Esophagus squamous epithelium (tissue), 5 donors: ENCODE data around the gene DTNB. TPM values are rescaled to one million over a fixed set of nuclear protein-coding genes. Genes with fewer than 3 reads are reported as not detected.

Experiments
- DNase-seq: peaks from one replicate; lab custom pipeline; 2025; lab: John Stamatoyannopoulos, UW
- H3K27ac ChIP-seq, 4 donors: fragments of 200-600 bp; sonication (generic); one replicate each; pipeline ENCODE4 v1.5.1; 2016 to 2019; ENCODE audit warnings: mild to moderate bottlenecking in 1 of 4
- H3K27me3 ChIP-seq, 4 donors: fragments of 200-600 bp; sonication (generic); 1 replicate in 3 of 4; 2 replicates in 1 of 4; pipeline versions ENCODE4 v1.5.1 to v1.6.0; 2017 to 2021; ENCODE audit warnings: antibody characterized with exemption in 1 of 4
- H3K36me3 ChIP-seq, 3 donors: fragments of 200-600 bp; sonication (generic); one replicate each; pipeline ENCODE4 v1.5.1; 2016 to 2019
- H3K4me1 ChIP-seq, 3 donors: fragments of 200-600 bp; sonication (generic); one replicate each; pipeline ENCODE4 v1.5.1; 2017 to 2019
- H3K4me3 ChIP-seq, 4 donors: fragments of 200-600 bp; sonication (generic); 1 replicate in 3 of 4; 2 replicates in 1 of 4; pipeline ENCODE4 v1.5.1; 2016 to 2019; ENCODE audit warnings: mild to moderate bottlenecking in 2 of 4, moderate library complexity in 1 of 4
- H3K9me3 ChIP-seq, 3 donors: fragments of 200-600 bp; sonication (generic); one replicate each; pipeline ENCODE4 v1.5.1; 2016 to 2019
- CTCF ChIP-seq, 6 experiments: fragments of 450-650 bp in 4 of 6; fragments of 200-600 bp in 2 of 6; sonication (generic) in 2 of 6; IDR thresholded peaks; one replicate each; pipeline ENCODE4 v1.5.1; 2016 to 2019; ENCODE audit warnings: antibody characterized with exemption in 6 of 6, mild to moderate bottlenecking in 4 of 6, moderate library complexity in 4 of 6
- POLR2A ChIP-seq, 4 donors: fragments of 450-650 bp; IDR thresholded peaks; one replicate each; pipeline ENCODE4 v1.6.1; 2017; ENCODE audit warnings: antibody characterized with exemption in 4 of 4, mild to moderate bottlenecking in 4 of 4, moderate library complexity in 3 of 4
- WGBS, 2 donors: methylation state at CpG; one replicate each; pipeline ENCODE4 v1.1.5; 2018; 5-methylcytosine and 5-hydroxymethylcytosine counted together
- intact Hi-C: fragments of 100-400 bp; cut with DNase I; formaldehyde crosslinking; loops from one replicate; pipeline ENCODE4 v1.15.0; 2022
- total RNA-seq, 4 donors: library from RNA; depleted of rRNA; stranded (reverse); fragments of >200 nt; gene quantifications; one replicate each; pipeline ENCODE4 v1.1.0, GENCODE V29; 2016
- donor health status: DM: yes; HTN: yes; CAD: no.

The DTNB gene
- total RNA-seq, 4 donors from 2014 or later: 7.8 to 17.2 (median 9.6) TPM

GRCh38 chr2:25375989-25376545, 297.3 kb downstream of the DTNB start:
- no peak for TF ChIP-seq CTCF (IDR thresholded peaks at IDR 0.05)
- TF ChIP-seq POLR2A (IDR thresholded peaks at IDR 0.05): no peak
- Histone ChIP-seq H3K27me3 (no peaks in the 10 kb centered on the region), H3K36me3 (no peaks in the 10 kb centered on the region), H3K9me3 (no peaks in the 10 kb centered on the region), H3K27ac (peak overlapping the region in 3 of 4 donors; percentile 40 to 76 (median 59)), H3K4me3 (peak overlapping the region in 2 of 4 donors; percentile 30 to 47), H3K4me1 (peaks cover 17 to 56% (median 25%) of the 10 kb centered on the region in 3 donors)
- intact Hi-C loops: no loop called here
- DNase-seq: no peak
- 61 to 68% methylated on average over 11 to 14 of the region's 16 CpGs for WGBS, 2 donors

- Histone ChIP-seq H3K27me3 (no peaks in the 10 kb centered on the region), H3K4me3 (no peak overlapping the region), H3K4me1 (peaks cover 17 to 56% (median 25%) of the 10 kb centered on the region in 3 donors), H3K9me3 (no peaks in the 10 kb centered on the region), H3K36me3 (no peaks in the 10 kb centered on the region), H3K27ac (no peak overlapping the region)
- intact Hi-C loops: no loop called here
- WGBS, 2 donors: 80 to 91% methylated on average over 4 to 14 of the region's 17 CpGs
- no peak for TF ChIP-seq POLR2A (IDR thresholded peaks at IDR 0.05)
- no peak for DNase-seq
These were observed 297.9 kb downstream of the DTNB start for GRCh38 chr2:25375371-25375988.

GRCh38 chr2:25374827-25375226, 298.6 kb downstream of the DTNB start:
- Histone ChIP-seq H3K27ac (no peak overlapping the region), H3K4me1 (peaks cover 17 to 56% (median 25%) of the 10 kb centered on the region in 3 donors), H3K9me3 (no peaks in the 10 kb centered on the region), H3K27me3 (no peaks in the 10 kb centered on the region), H3K36me3 (no peaks in the 10 kb centered on the region), H3K4me3 (no peak overlapping the region)
- WGBS, 2 donors: 91 to 96% methylated on average over 3 to 5 of the region's 5 CpGs
- intact Hi-C loops: no loop called here
- no peak for DNase-seq
- TF ChIP-seq POLR2A (IDR thresholded peaks at IDR 0.05): no peak
- TF ChIP-seq CTCF (IDR thresholded peaks at IDR 0.05): no peak

DNA sequence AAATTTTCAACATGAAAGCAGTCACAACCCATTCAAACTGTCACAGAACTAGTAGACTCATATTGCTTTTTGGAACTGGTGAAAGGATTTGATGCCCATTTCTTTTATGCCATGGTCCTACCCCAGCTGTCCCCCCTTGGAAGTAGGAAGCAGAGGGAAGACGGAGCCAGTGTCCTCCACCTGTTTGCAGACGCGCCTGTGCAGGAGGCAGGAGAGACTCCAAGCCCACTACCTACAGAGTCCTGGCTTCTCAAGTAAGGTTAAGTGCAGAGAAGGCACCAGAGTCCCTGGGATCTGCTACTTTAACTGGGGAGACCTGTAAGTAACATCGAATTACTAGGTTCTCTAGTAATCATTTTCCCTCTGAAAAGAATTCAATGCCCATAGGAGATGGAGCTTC, 299.0 kb downstream of the DTNB start:
- TF ChIP-seq POLR2A (IDR thresholded peaks at IDR 0.05): no peak
- no peaks in the 10 kb centered on the region for H3K9me3 ChIP-seq
- no peaks in the 10 kb centered on the region for H3K27me3 ChIP-seq
- no peak for DNase-seq
- no peak overlapping the region for H3K27ac ChIP-seq
- H3K4me1 ChIP-seq: peaks cover 17 to 55% (median 25%) of the 10 kb centered on the region in 3 donors
- intact Hi-C loops: no loop called here
- no peak overlapping the region for H3K4me3 ChIP-seq
- H3K36me3 ChIP-seq: no peaks in the 10 kb centered on the region
- 83 to 93% methylated on average over 3 to 4 of the region's 4 CpGs for WGBS, 2 donors

DNA sequence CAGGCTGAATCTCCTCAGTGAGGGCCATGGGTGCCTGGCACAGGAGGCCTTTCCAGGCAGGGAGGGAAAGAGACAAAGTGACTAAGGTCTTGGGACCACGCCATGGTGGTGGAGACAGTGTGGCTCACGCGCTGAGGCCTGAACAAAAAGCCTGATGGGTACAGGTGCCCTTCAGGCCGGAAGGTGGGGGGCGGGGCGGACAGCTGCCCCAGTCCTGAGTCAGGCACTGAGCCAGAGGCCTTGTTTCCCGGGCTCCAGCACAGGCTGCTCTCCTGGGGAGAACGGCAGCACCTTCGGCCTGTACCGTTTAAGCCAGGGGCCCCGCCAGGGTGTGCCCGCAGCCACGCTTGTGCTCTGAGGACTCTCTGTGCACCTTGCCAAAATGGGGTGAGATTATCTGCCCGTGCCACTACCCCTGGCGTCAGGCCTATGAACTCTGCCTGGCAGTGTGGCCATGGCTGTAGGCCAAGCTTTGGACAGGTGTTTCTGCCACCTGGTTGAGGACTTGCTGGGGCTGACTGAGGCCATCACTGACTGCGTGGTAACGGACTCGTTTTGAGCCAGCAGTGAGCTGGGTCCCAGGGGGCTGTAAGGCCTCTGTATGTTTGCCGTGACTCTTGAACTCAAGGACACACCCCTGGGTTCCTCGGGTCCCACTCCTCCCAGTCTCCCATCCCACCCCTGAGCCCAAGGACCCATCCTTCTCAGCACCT, 300.0 kb downstream of the DTNB start:
- peak overlapping the region in 3 of 4 donors; percentile 30 to 42 (median 38) for H3K27ac ChIP-seq

More for the DNA sequence above, 300.0 kb downstream of the DTNB start:
- no peak overlapping the region for H3K4me3 ChIP-seq
- TF ChIP-seq POLR2A (IDR thresholded peaks at IDR 0.05) (no peak), CTCF (IDR thresholded peaks at IDR 0.05) (no peak)
- intact Hi-C loops: no loop called here
- no peaks in the 10 kb centered on the region for H3K36me3 ChIP-seq
- DNase-seq: no peak
- H3K27me3 ChIP-seq: no peaks in the 10 kb centered on the region
- 36 to 49% methylated on average over 3 to 16 of the region's 20 CpGs for WGBS, 2 donors
- peaks cover 17 to 46% (median 19%) of the 10 kb centered on the region in 3 donors for H3K4me1 ChIP-seq
- H3K9me3 ChIP-seq: no peaks in the 10 kb centered on the region
